ENCODE data around the gene LIX1L. TPM values are rescaled to one million over a fixed set of nuclear protein-coding genes. Genes with fewer than 3 reads are reported as not detected.
A peak's percentile ranks its signal among the peaks of the same experiment; 100 is the strongest.

Gene LIX1L
- total RNA-seq, 6 experiments from 2014 or later: 10.6 to 11.9 (median 11.0) TPM

- intact Hi-C loops (cut with DNase I): no loop called here
- peaks cover 0 to 31% (median 24%) of the 10 kb centered on the region in 4 donors for H3K36me3 ChIP-seq
- H3K4me3 ChIP-seq: peak overlapping the region; percentile 79 to 91 (median 83)
- DNase-seq (no peak), ATAC-seq (no peak)
- no peak for TF ChIP-seq CTCF (IDR thresholded peaks at IDR 0.05)
- TF ChIP-seq POLR2A (IDR thresholded peaks at IDR 0.05): peak; percentile 33
- 11% methylated on average over 10 of the region's 10 CpGs for WGBS (ENCODE audit: insufficient coverage, low coverage, low lambda C conversion rate, missing lambda C conversion rate)
- peaks cover 0 to 61% (median 22%) of the 10 kb centered on the region in 4 donors for H3K4me1 ChIP-seq
- no peaks in the 10 kb centered on the region for H3K27me3 ChIP-seq
- H3K27ac ChIP-seq: peak overlapping the region; percentile 88 to 98 (median 92)
- H3K9me3 ChIP-seq: no peaks in the 10 kb centered on the region
Measured at GRCh38 chr1:145994391-145995120, 36.7 kb upstream of the LIX1L start.

DNA sequence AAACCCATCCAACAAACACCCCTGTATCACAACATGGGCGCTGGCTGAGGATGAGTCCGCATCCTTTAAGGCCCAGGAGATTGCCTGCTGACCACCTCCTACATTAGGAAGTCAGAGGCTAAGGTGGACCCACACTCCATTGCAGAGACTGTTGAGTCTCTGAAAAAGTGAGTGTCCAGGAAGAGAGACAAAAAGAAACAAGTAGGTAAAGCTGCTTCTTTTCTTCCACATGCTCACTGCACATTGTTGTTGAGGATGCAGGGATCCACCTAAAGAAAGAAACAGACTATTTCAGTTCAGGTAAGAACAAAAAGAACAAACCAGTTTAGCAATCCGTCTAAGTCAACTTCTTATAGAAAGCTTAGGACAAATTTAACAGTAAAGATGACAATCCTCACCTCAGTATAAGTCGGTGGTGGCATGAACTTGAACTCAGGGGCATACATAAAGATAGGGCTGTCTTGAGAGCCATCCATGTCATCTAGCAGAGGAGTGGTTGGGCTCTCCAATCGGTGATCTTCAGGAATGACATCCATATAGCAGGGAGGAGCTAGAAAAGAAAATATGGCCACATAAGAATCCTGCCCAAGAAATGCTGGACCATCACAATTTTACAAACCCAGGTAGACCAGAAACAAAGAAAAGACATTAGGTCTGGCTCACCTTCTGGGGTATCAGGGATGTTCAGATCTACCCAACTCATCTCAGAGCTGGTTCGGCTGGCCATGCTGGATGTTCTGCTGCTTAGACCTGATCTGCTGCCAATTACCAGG, 36.0 kb upstream of the LIX1L start:
- 23% methylated on average over 6 of the region's 6 CpGs for WGBS (ENCODE audit: insufficient coverage, low coverage, low lambda C conversion rate, missing lambda C conversion rate)
- H3K9me3 ChIP-seq: no peaks in the 10 kb centered on the region
- H3K4me3 ChIP-seq: peak overlapping the region; percentile 79 to 91 (median 83)
- TF ChIP-seq CTCF (IDR thresholded peaks at IDR 0.05): no peak
- TF ChIP-seq POLR2A (IDR thresholded peaks at IDR 0.05): peak; percentile 30
- no peaks in the 10 kb centered on the region for H3K27me3 ChIP-seq
- H3K27ac ChIP-seq: peak overlapping the region; percentile 0 to 98 (median 88)
- ATAC-seq (no peak), DNase-seq (no peak)
- peaks cover 0 to 55% (median 18%) of the 10 kb centered on the region in 4 donors for H3K4me1 ChIP-seq
- H3K36me3 ChIP-seq: peaks cover 0 to 31% (median 24%) of the 10 kb centered on the region in 4 donors
- intact Hi-C loops (cut with DNase I): no loop called here

GRCh38 chr1:145992958-145993617, 35.3 kb upstream of the LIX1L start:
- DNase-seq (no peak), ATAC-seq (no peak)
- no peak for TF ChIP-seq CTCF (IDR thresholded peaks at IDR 0.05)
- peak; percentile 64 for TF ChIP-seq POLR2A (IDR thresholded peaks at IDR 0.05)
- peaks cover 0 to 47% (median 16%) of the 10 kb centered on the region in 4 donors for H3K4me1 ChIP-seq
- no peaks in the 10 kb centered on the region for H3K27me3 ChIP-seq
- intact Hi-C loops (cut with DNase I): no loop called here
- H3K36me3 ChIP-seq: peaks cover 0 to 31% (median 24%) of the 10 kb centered on the region in 4 donors
- H3K27ac ChIP-seq: peak overlapping the region; percentile 0 to 98 (median 88)
- H3K9me3 ChIP-seq: no peaks in the 10 kb centered on the region
- H3K4me3 ChIP-seq: peak overlapping the region; percentile 79 to 91 (median 83)
- 5% methylated on average over 5 of the region's 5 CpGs for WGBS (ENCODE audit: insufficient coverage, low coverage, low lambda C conversion rate, missing lambda C conversion rate)

- peak overlapping the region in 2 of 3 donors; percentile 83 to 91 for H3K4me3 ChIP-seq
- intact Hi-C loops (cut with DNase I): no loop called here
- no peak for ATAC-seq
- DNase-seq: no peak
- peaks cover 0 to 31% (median 24%) of the 10 kb centered on the region in 4 donors for H3K36me3 ChIP-seq
- peaks cover 0 to 42% (median 15%) of the 10 kb centered on the region in 4 donors for H3K4me1 ChIP-seq
- H3K27ac ChIP-seq: peak overlapping the region in 2 of 3 donors; percentile 88 to 98
- H3K27me3 ChIP-seq: no peaks in the 10 kb centered on the region
- TF ChIP-seq CTCF (IDR thresholded peaks at IDR 0.05): no peak
- TF ChIP-seq POLR2A (IDR thresholded peaks at IDR 0.05): no peak
- H3K9me3 ChIP-seq: no peaks in the 10 kb centered on the region
- 27% methylated on average over 1 of the region's 1 CpG for whole genome bisulfite sequencing (ENCODE audit: insufficient coverage, low coverage, low lambda C conversion rate, missing lambda C conversion rate)
Measured at GRCh38 chr1:145992502-145992936, 34.7 kb upstream of the LIX1L start.

Measured in right lobe of liver (tissue), 6 donors.